NCI-H524 treated with DMSO at 0.1 percent for 48 hours (cell line): ENCODE results near the gene STIP1.
"Not testable (repeated sequence)": the region's sequence is repeated elsewhere in the genome, so short reads cannot be mapped to it uniquely, and the experiment has no call there.

Experiments
- DNase-seq: peaks from one replicate; lab custom pipeline; 2025; lab: John Stamatoyannopoulos, UW

The STIP1 gene

DNA sequence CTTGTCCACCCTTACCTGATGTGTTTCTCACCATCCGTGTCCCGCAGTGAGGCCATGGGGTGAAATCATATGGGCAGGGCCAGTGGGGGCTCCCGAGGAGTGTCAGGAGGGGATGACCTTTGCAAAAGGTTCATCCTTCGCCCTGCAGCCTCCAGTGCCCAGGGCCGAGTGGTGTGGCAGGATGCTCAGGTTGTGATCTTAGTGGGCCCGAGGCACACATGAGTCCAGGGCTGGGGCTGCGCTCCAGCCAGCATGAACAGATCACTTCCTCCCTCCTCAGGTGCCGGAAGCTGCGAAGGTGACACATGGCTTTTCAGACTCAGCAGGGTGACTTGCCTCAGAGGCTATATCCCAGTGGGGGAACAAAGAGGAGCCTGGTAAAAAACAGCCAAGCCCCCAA, 52.1 kb downstream of the STIP1 start:
- DNase-seq = no peak

DNA sequence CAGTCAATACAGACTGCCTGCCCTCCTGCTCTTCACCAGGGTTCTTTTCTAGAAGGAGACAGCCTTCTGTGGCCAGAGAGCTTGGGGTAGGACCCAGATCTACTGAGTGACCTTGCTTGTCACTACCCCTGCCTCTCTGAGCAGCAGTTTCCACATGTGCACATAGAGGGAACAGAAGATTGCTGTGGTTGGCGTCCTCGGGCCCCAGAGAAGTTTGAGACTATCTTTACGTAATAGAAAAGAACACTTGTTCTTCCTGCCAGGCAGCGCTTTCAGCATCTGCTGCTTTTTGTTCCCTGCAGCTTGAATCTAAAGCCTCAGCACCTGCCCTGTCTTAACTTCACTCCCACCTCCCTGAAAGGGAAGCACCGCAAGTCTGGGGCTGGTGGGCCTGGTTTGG, 53.0 kb downstream of the STIP1 start:
- no peak for DNase-seq

- no peak for DNase-seq
Observed at GRCh38 chr11:64239662-64240434, 53.9 kb downstream of the STIP1 start.

DNA sequence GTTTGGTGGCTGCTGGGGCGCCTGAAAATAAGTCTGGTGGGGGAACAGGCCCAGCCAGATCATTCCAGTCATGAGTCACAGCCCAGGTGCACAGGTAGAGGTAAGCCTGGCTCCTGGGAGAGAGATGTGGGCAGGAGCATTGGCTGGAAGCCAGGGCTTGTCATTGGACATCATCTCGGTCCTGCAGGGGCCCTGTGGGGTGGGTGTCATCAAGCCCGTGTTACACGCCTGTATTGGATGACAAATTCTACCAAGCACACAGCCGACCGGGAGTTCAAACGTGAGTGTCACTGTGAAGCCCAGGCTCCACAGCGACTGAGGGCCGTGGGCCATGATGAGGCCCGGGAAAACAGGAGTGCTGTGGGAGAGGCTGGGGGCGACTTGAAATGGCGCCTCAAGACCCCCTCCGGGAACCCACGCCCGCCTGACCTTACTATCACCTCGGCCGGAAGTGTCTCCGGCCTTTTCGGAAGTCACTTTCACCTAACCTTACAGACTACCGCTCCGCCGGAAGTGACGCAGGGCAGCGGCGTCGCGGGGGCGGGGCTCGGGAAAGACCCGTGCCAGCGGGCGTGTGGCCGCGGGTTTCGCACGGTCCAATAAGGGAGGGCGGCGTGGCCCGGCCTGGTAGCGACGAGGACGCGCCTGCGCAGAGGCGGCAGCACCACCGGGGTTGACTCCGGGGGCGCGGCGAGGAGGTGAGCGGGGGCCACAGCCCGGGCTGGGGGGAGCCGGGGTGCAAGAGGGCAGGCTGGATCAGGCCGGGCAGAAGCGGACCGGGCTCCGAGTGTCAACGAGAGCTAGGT, 54.7 kb downstream of the STIP1 start, which contains the start of gene FKBP2:
FKBP2 (plus strand) TSS at position 661 of the 806 bp plus-strand sequence. CDS start 1,293 bp downstream, outside the sequence.
- DNase-seq = peak; percentile 67

DNA sequence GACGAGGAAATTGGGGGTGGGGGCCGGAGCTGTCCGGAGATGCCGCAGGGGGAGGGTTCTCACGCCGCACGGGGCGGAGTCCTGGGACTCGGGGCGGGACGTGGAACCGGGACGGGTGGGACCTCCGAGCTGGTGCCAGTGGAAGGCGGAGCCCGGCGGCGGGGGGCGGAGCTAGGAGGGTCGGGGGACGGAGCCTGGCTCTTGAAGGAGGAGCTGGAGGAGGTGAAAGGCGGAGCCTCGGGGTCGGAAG, 55.2 kb downstream of the STIP1 start:
- DNase-seq = no peak

DNA sequence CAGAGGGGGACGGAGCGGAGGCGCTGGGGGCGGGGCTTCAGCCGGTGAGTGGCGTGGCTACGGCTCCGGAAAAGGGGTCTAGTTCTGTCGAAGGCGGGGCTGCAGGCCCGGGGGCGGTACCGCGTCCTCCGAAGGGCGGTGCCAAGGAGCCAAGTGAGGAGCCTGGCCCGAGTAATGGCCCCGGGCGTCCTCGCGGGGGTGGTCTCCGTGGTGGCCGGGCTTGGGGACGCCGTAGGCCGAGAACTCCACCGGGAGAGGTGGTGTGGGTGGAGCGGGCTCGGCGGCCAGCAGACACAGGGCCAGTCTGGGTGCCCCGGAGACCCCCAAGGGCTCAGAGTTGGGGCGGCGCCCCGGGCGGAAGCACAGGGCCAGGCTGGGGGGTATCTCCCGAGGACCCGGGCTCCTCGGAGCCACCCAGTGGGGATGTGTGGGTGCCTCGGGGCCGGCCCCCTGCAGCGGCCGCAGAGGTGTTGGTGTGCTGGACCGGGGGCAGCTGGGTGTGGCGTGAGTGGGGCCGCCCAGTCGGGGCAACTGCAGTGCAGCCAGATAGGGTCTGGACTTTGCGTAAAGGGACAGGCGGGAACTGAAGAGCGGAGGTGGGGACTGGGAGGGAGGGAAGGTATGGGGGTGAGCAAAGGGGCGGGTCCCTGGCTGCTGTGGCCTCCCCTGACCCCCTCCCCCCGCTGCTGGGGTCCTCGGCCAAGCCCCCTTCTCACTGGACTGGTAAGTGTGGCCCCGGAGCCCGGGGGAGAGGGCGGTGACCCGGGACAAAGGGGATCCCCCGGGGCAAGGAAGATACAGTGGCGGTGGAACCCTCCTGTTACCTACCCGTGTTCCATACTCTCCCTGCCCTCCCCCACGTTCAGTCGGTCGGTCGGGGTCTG, 55.8 kb downstream of the STIP1 start:
- peak; percentile 82 for DNase-seq

DNA sequence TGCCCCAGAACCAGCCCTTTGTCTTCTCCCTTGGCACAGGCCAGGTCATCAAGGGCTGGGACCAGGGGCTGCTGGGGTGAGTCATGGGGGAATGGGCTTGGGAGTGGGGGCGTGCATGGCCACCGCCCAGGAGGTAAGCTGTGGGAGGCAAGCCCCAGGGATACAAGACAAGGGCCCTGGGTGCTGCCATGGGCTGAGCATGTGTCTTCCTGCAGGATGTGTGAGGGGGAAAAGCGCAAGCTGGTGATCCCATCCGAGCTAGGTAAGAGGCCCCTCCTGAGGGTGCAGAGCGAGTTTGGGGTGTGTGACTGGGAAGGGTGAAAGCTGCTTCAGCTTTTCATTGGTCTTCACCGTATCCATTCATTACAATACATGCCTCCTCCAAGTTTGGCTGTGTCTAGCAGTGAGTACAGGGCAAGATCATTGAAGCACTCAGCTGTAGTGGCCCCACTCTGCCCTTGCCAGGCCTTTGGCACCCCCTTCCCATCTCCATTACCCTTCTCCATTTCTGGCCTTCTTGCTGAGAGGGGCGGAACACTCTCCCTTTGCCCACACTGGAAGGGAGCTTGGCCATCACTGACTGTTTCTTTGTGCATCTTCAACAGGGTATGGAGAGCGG, 57.4 kb downstream of the STIP1 start:
- no peak for DNase-seq

DNA sequence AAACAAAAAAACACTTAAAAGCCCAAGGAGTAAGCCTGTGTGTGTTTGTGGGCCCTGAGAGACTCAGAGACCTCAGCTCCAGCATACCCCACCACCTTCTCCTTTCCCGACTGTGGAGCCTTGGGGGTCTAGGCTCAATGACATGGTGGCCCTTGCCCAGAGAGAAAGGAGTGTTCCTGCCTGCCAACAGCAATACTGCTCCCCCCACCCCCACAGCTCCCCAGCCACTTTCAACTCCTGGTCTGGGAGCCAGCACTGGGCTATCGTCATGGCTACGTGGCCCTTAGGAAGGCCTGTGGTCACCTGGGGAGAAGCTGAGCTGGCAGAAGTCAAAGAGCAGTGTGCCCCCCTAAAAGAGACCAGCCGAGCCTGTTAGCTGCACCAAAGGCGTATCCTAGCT, 58.1 kb downstream of the STIP1 start:
- no peak for DNase-seq

- no peak for DNase-seq
Observed at GRCh38 chr11:64244966-64245365, 59.0 kb downstream of the STIP1 start.

- DNase-seq = no peak
Observed at GRCh38 chr11:64245401-64245796, 59.4 kb downstream of the STIP1 start.

GRCh38 chr11:64245797-64246620, 60.0 kb downstream of the STIP1 start:
- no peak for DNase-seq

GRCh38 chr11:64246621-64246870, 60.6 kb downstream of the STIP1 start:
- not testable (repeated sequence) for DNase-seq

GRCh38 chr11:64246871-64247728, 61.1 kb downstream of the STIP1 start, which contains the start of gene PPP1R14B:
PPP1R14B (minus strand) TSS chr11:64246943; CDS start chr11:64246673, 270 bp downstream.
- peak; percentile 21 for DNase-seq

GRCh38 chr11:64247729-64248531, 62.0 kb downstream of the STIP1 start:
- no peak for DNase-seq

DNA sequence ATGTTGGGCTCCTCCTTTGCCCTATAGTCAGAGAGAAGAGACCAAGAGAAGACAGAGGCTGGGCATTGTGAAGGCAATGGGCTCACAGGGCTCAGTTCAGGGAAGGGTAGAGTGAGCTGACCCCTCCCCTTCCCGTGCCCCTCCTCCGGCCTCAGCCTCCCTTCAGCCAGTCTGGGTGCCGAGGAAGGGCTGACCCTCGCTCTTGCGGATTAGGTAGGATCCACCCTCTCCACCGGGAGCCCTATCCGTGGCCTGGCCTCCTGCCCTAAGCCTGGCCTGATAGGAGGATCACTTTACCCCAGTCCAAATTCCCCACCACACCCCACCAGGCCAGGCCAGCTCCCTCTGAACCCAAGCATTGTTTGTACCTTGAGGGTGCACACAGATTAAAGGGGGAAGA, 62.6 kb downstream of the STIP1 start:
- no peak for DNase-seq

DNA sequence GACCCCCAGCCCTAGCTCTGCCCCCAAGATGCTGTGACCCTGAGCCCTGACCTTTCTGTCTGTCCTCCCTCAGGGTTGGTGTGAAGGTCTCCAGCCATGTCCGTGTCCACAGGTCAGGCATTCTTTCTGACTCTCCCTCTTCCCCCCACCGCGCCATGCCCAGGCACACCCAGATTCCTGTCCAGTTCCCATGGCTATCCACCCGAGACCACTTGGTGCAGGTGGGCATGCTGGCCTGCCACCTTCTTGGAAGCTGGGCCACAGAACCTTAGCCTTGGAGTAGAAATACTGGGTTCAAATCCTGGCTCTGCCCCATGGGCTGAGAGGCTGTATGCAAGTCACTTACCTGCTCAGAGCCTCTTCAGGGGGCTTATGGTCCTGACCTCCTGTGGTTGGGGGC, 63.1 kb downstream of the STIP1 start:
- no peak for DNase-seq

GRCh38 chr11:64249563-64250414, 63.8 kb downstream of the STIP1 start:
- no peak for DNase-seq

GRCh38 chr11:64250415-64251015, 64.5 kb downstream of the STIP1 start:
- DNase-seq = peak; percentile 6
